Adipocyte (in vitro differentiated cells): ENCODE measurements around the gene ZFPM1.

Experiments
- DNase-seq: peaks from one replicate; pipeline ENCODE4 v3.0.0-alpha.2; 2015; ENCODE audit warnings: low read depth
- H3K27me3 ChIP-seq: replicated peaks from 2 replicates; pipeline ENCODE4 v1.7.0; 2013; ENCODE audit warnings: mild to moderate bottlenecking, low read length, moderate library complexity; ENCODE audit not compliant: control insufficient read depth, insufficient read depth
- H3K36me3 ChIP-seq: 2 replicates; pipeline ENCODE4 v1.7.0; 2013; ENCODE audit warnings: low read length, mild to moderate bottlenecking, moderate library complexity; ENCODE audit not compliant: control insufficient read depth, insufficient read depth, severe bottlenecking
- H3K4me1 ChIP-seq: 2 replicates; pipeline ENCODE4 v1.7.0; 2013; ENCODE audit warnings: mild to moderate bottlenecking, low read length, moderate library complexity; ENCODE audit not compliant: control insufficient read depth, insufficient read depth
- H3K4me3 ChIP-seq: 2 replicates; pipeline ENCODE4 v1.7.0; 2013; ENCODE audit warnings: mild to moderate bottlenecking, low read length, moderate library complexity
- H3K9ac ChIP-seq: 2 replicates; pipeline ENCODE4 v1.7.0; 2013; ENCODE audit warnings: mild to moderate bottlenecking, low read length, moderate library complexity
- H3K9me3 ChIP-seq: 2 replicates; pipeline ENCODE4 v1.7.0; 2013; ENCODE audit warnings: mild to moderate bottlenecking, low read length, moderate library complexity; ENCODE audit not compliant: control insufficient read depth

ZFPM1 gene

GRCh38 chr16:88436796-88437195 is 16.3 kb upstream of the ZFPM1 start:
- Histone ChIP-seq H3K36me3 (no peaks in the 10 kb centered on the region), H3K9me3 (no peaks in the 10 kb centered on the region), H3K27me3 (no peaks in the 10 kb centered on the region), H3K4me1 (no peaks in the 10 kb centered on the region), H3K9ac (no peak overlapping the region), H3K4me3 (no peak overlapping the region)
- no peak for DNase-seq

GRCh38 chr16:88437367-88437964 is 15.6 kb upstream of the ZFPM1 start:
- peak; percentile 59 for DNase-seq
- H3K9ac ChIP-seq = no peak overlapping the region
- H3K36me3 ChIP-seq = no peaks in the 10 kb centered on the region
- no peak overlapping the region for H3K4me3 ChIP-seq
- no peaks in the 10 kb centered on the region for H3K9me3 ChIP-seq
- H3K27me3 ChIP-seq = no peaks in the 10 kb centered on the region
- no peaks in the 10 kb centered on the region for H3K4me1 ChIP-seq

GRCh38 chr16:88438084-88438870 is 14.8 kb upstream of the ZFPM1 start:
- no peak overlapping the region for H3K4me3 ChIP-seq
- no peaks in the 10 kb centered on the region for H3K4me1 ChIP-seq
- DNase-seq = no peak
- no peaks in the 10 kb centered on the region for H3K36me3 ChIP-seq
- H3K9me3 ChIP-seq = no peaks in the 10 kb centered on the region
- H3K27me3 ChIP-seq = no peaks in the 10 kb centered on the region
- no peak overlapping the region for H3K9ac ChIP-seq

- Histone ChIP-seq H3K9ac (no peak overlapping the region), H3K27me3 (no peaks in the 10 kb centered on the region), H3K9me3 (no peaks in the 10 kb centered on the region), H3K4me1 (no peaks in the 10 kb centered on the region), H3K4me3 (no peak overlapping the region), H3K36me3 (no peaks in the 10 kb centered on the region)
- no peak for DNase-seq
Measured at GRCh38 chr16:88439016-88439415, 14.1 kb upstream of the ZFPM1 start.

GRCh38 chr16:88439706-88440105 is 13.4 kb upstream of the ZFPM1 start:
- no peaks in the 10 kb centered on the region for H3K9me3 ChIP-seq
- no peaks in the 10 kb centered on the region for H3K4me1 ChIP-seq
- DNase-seq = no peak
- H3K4me3 ChIP-seq = no peak overlapping the region
- H3K9ac ChIP-seq = no peak overlapping the region
- no peaks in the 10 kb centered on the region for H3K27me3 ChIP-seq
- no peaks in the 10 kb centered on the region for H3K36me3 ChIP-seq

GRCh38 chr16:88440111-88440510 is 13.0 kb upstream of the ZFPM1 start:
- H3K9ac ChIP-seq = no peak overlapping the region
- H3K4me3 ChIP-seq = no peak overlapping the region
- no peaks in the 10 kb centered on the region for H3K36me3 ChIP-seq
- no peaks in the 10 kb centered on the region for H3K27me3 ChIP-seq
- H3K9me3 ChIP-seq = no peaks in the 10 kb centered on the region
- no peak for DNase-seq
- H3K4me1 ChIP-seq = no peaks in the 10 kb centered on the region

GRCh38 chr16:88440686-88441405 is 12.2 kb upstream of the ZFPM1 start:
- H3K36me3 ChIP-seq = no peaks in the 10 kb centered on the region
- no peaks in the 10 kb centered on the region for H3K27me3 ChIP-seq
- H3K9ac ChIP-seq = no peak overlapping the region
- DNase-seq = no peak
- H3K4me3 ChIP-seq = no peak overlapping the region
- no peaks in the 10 kb centered on the region for H3K4me1 ChIP-seq
- H3K9me3 ChIP-seq = no peaks in the 10 kb centered on the region

- no peaks in the 10 kb centered on the region for H3K9me3 ChIP-seq
- no peak for DNase-seq
- H3K9ac ChIP-seq = no peak overlapping the region
- no peaks in the 10 kb centered on the region for H3K4me1 ChIP-seq
- no peaks in the 10 kb centered on the region for H3K27me3 ChIP-seq
- H3K36me3 ChIP-seq = no peaks in the 10 kb centered on the region
- no peak overlapping the region for H3K4me3 ChIP-seq
Measured at GRCh38 chr16:88441460-88441859, 11.6 kb upstream of the ZFPM1 start.

GRCh38 chr16:88442383-88442726 is 10.7 kb upstream of the ZFPM1 start:
- H3K9ac ChIP-seq = no peak overlapping the region
- no peaks in the 10 kb centered on the region for H3K27me3 ChIP-seq
- no peaks in the 10 kb centered on the region for H3K4me1 ChIP-seq
- no peaks in the 10 kb centered on the region for H3K9me3 ChIP-seq
- H3K36me3 ChIP-seq = no peaks in the 10 kb centered on the region
- no peak for DNase-seq
- no peak overlapping the region for H3K4me3 ChIP-seq

- Histone ChIP-seq H3K4me1 (no peaks in the 10 kb centered on the region), H3K9me3 (no peaks in the 10 kb centered on the region), H3K27me3 (no peaks in the 10 kb centered on the region), H3K36me3 (no peaks in the 10 kb centered on the region), H3K9ac (no peak overlapping the region), H3K4me3 (no peak overlapping the region)
- peak; percentile 80 for DNase-seq
Measured at GRCh38 chr16:88442727-88443576, 10.1 kb upstream of the ZFPM1 start.
